HG02981 (cell line): ENCODE results near the gene EIF4A3.
A peak's percentile ranks its signal among the peaks of the same experiment; 100 is the strongest.
"Not testable (repeated sequence)": the region's sequence is repeated elsewhere in the genome, so short reads cannot be mapped to it uniquely, and the experiment has no call there.

Experiments
- ATAC-seq: cut with Tn5 transposase; IDR thresholded peaks from one replicate; pipeline ENCODE4 v1.9.1; 2021; ENCODE audit warnings: mild to moderate bottlenecking, moderate library complexity; ENCODE audit not compliant: unreplicated experiment

EIF4A3 gene

GRCh38 chr17:80101946-80102663 is 44.8 kb downstream of the EIF4A3 start:
- ATAC-seq: peak; percentile 20

- ATAC-seq: peak; percentile 67
Measured at GRCh38 chr17:80101011-80101945, 45.6 kb downstream of the EIF4A3 start, which contains the start of gene GAA. Gene GAA (plus strand): TSS chr17:80101581. CDS start chr17:80104587, 3,006 bp downstream.

DNA sequence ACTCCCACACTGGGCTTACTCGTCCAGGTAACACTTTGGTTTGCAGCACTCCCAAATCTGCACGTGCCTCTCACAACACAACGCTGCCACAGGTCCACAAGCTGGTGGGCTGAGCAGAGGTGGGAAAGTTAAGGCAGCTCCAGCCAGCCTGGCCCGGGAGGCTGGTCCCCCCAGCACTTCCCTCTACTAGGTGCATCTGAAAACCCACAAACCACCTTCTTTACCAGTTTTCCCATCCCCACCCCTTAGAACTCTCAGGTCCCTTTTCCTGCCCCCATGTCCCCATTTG is 46.9 kb downstream of the EIF4A3 start:
- no peak for ATAC-seq

DNA sequence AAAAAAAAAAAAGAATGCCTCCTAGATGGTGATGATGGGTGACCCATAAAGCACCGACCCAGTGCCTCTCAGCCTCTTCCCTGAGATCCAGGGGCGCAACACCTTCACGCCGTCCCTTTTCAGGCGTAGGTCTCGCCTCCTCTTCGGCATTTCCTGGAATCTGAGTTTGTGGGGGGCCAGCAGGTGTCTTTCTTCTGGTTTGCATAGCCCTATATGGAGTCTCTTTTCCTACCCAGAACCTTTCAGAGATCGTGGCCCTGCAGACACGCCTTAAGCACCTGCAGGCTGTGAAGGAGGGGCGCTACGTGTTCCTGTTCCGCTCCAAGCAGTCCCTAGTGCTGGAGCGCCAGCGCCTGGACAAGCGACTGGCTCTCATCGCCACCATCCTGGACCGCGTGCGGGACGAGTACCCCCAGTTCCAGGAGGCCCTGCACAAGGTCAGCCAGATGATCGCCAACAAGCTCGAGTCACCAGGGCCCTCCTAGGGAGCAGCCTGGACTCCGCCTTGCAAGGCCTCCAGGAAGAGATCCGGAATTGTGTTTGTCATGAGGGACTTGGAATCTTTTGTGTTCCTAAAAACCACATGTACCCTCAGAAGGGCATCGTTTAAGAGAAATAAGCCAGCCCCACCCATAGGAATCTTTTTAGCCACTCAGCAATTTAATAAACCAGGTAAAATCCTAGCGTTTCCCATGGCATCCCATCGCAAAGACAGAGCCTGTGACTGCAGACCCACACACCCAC is 47.5 kb downstream of the EIF4A3 start:
- ATAC-seq: no peak

DNA sequence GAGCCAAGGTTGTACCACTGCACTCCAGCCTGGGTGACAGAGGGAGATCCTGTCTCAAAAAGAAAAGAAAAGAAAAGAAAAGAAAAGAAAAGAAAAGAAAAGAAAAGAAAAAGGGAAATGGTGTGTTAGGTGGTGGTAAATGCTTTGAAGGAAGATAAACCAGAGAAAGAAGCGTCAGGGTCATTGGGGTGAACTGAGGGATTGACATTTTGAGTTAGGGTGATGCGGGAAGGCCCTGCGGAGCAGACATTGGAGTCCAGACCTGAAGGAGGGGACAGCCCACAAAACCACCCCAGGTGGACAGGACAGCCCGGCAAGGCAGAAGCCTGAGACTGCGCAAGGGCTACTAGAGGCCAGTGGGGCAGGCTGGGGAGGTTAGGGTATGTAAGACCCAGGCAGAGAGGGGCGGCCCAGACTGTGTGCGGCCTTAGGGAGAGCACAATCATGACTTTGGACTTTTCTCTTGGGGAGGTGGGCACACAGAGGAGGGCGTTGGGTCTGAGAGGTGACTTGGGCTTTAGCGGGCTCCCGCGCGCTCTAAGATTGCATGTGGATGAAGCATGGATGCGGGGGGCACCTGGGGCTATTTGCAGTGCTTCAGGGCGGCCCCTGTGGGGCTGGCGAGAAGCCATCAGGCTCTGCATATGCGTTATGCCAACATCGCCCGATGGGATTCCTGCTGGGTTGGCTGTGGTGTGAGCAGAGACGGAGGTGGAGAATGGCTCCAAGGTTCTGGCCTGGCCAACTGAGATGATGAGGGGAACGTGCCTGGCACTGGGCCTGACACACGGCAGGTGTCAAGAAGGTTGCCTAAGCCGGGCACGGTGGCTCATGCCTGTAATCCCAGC is 48.9 kb downstream of the EIF4A3 start:
- no peak for ATAC-seq

- no peak for ATAC-seq
Measured at GRCh38 chr17:80097127-80097621, 49.8 kb downstream of the EIF4A3 start.

- ATAC-seq: no peak
Measured at GRCh38 chr17:80096561-80097021, 50.3 kb downstream of the EIF4A3 start.

DNA sequence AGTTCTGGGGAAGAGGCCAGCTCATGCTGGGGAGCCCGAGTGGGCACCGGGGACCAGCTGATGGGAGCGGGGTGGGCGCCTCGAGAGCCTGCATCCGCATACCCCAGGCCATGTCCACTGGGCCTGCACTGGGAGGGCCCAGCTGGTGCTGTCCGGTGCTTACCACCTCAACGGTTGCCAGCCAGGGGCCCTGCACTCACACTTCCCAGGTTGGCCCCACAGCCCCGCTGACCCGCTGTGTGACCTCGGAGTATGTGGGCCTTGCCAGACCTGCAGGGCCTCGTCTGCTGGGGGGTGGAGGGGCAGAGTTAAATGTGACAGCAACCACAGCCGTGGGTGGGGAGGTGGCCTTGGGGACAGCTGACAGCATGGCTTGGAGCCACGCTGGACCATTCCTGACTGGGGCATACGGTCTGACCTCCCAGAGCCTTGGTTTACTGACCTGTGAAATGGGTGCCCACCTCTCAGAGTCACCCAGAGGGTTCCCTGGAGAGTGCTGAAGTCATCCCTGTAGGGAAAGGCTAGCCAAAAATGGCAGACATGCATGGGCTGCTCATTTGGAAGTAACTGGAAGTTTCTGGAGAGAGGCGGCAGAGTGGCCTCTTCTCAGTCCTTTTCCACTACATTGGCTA is 51.0 kb downstream of the EIF4A3 start:
- ATAC-seq: no peak

GRCh38 chr17:80095038-80095843 is 51.7 kb downstream of the EIF4A3 start:
- no peak for ATAC-seq

DNA sequence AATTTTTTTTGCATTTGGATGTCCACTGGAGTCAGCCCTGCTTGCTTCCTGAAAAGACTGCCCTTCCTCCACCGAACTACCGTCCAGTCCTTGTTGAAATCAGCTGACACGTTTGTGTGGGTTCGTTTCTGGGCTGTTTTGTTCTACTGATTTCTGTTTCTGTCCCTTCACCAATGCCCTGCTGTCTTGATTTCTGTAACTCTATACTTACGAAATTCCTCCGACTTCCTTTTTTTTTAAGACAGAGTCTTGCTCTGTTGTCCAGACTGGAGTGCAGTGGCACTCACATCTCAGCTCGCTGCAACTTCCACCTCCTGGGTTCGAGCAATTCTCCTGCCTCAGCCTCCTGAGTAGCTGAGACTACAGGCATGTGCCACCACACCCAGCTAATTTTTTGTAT is 54.0 kb downstream of the EIF4A3 start:
- no peak for ATAC-seq

DNA sequence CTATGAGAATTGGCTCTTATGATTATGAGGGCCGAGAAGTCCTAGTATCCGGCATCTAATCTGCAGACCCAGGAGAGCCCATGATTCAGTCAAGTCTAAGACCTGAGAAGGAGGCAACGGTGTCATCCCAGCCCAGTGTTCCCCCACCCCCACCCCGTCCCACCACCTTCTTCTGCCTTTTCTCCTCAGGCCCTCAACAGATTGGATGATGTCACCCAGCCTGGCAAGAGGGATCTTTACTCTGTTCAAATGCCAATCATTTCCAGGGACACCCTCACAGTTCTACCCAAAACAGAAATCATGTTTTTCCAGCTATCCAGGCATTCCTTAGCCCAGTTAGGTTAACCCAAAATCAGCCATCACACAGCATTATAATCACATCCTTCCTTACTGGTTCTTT is 55.6 kb downstream of the EIF4A3 start:
- ATAC-seq: no peak

GRCh38 chr17:80090164-80090563 is 56.8 kb downstream of the EIF4A3 start:
- not testable (repeated sequence) for ATAC-seq

GRCh38 chr17:80089762-80090161 is 57.2 kb downstream of the EIF4A3 start:
- no peak for ATAC-seq

GRCh38 chr17:80087346-80088265 is 59.3 kb downstream of the EIF4A3 start:
- no peak for ATAC-seq

DNA sequence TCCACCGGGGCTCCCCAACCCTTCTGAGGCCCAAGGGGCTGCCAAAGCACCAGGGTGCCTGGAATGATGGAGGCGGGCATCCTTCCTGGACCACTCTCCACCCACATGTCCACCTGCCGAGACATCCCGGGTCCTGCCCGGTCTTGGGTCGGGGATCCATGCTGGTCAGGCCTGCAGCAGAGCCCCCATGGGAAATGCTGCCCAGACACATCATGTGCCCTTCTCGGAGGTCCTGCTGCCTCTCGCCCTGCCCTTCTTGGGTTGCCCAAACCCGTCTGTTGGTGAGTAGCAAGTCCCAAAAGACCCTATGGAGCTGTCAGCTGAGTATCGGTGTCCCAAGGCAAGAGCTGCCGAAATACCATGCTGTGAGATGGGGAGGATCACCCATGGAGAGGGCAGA is 60.3 kb downstream of the EIF4A3 start:
- no peak for ATAC-seq

DNA sequence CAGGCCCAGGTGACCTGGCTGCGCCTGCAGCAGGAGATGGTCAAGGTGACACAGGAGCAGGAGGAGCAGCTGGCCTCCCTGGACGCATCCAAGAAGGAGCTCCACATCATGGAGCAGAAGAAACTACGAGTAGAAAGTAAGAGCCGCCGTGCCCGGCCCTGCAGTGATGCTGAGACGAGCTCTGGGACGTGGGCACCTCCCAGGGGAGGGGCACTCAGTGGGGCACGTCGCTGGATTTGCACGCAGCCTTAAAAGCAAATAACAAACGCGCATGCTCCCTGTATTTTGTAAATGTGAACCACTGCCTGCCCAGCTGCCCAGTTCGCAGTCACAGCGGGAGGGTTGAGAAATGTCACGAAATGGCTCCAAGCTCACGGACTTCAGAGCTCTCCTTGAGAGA is 60.8 kb downstream of the EIF4A3 start:
- no peak for ATAC-seq

DNA sequence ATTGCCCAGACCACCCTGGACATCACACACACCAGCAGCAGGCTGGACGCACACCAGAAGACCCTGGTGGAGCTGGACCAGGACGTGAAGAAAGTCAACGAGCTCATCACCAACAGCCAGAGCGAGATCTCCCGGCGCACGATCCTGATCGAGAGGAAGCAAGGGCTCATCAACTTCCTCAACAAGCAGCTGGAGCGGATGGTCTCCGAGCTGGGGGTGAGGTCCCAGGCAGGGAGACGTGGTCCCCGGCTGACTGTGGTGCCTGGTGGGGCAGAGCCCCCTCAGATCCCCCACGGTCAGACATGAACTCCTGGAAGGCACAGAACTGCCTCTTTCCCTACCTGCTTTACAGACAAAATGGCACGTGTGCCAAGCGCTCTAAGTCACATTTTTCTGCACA is 62.2 kb downstream of the EIF4A3 start:
- ATAC-seq: no peak
